ENCODE data around the gene CAMTA1.

- TF ChIP-seq ARNTL (CRISPR knock-in tag; IDR thresholded peaks at IDR 0.05; ENCODE audit: borderline replicate concordance, low read depth) (no peak), TOX (CRISPR knock-in tag; IDR thresholded peaks at IDR 0.05; ENCODE audit: borderline replicate concordance) (no peak), CREB5 (CRISPR knock-in tag; IDR thresholded peaks at IDR 0.05; ENCODE audit: low read depth) (no peak), ZFP3 (CRISPR knock-in tag; IDR thresholded peaks at IDR 0.05) (no peak), ZC3H10 (CRISPR knock-in tag; IDR thresholded peaks at IDR 0.05) (no peak), SNAI2 (CRISPR knock-in tag; IDR thresholded peaks at IDR 0.05) (no peak), ESRRG (CRISPR knock-in tag; IDR thresholded peaks at IDR 0.05) (no peak), ZFP30 (CRISPR knock-in tag; IDR thresholded peaks at IDR 0.05) (no peak), ZNF565 (CRISPR knock-in tag; conservative IDR thresholded peaks at IDR 0.05; ENCODE audit: low read depth) (no peak), CSRNP3 (CRISPR knock-in tag; IDR thresholded peaks at IDR 0.05) (no peak)
Measured at GRCh38 chr1:7220007-7220406, 434.8 kb downstream of the CAMTA1 start.
